H9 (cell line): Measurements from ENCODE around the gene ATP8A2. TPM values are rescaled to one million over a fixed set of nuclear protein-coding genes. Genes with fewer than 3 reads are reported as not detected.

ENCODE experiments used
- DNase-seq: peaks from one replicate; pipeline ENCODE4 v3.0.0-alpha.2; 2017
- H2AFZ ChIP-seq: one replicate; pipeline ENCODE4 v1.6.1; 2013; ENCODE audit warnings: mild to moderate bottlenecking, low read length, control low read depth, moderate library complexity
- H2AK5ac ChIP-seq: 2 replicates; pipeline ENCODE4 v1.6.1; 2013; ENCODE audit warnings: low read length, control low read depth, mixed read lengths; ENCODE audit not compliant: insufficient read length
- H2BK120ac ChIP-seq: one replicate; pipeline ENCODE4 v1.6.1; 2013; ENCODE audit warnings: low read depth, mild to moderate bottlenecking, low read length, control low read depth, inconsistent platforms; ENCODE audit not compliant: poor library complexity, severe bottlenecking
- H2BK12ac ChIP-seq: 2 replicates; pipeline ENCODE4 v1.6.1; 2013; ENCODE audit warnings: low read length, control low read depth, mixed read lengths, low read depth; ENCODE audit not compliant: insufficient read length
- H2BK15ac ChIP-seq: 2 replicates; pipeline ENCODE4 v1.6.1; 2013; ENCODE audit warnings: low read depth, low read length, control low read depth
- H2BK20ac ChIP-seq: one replicate; pipeline ENCODE4 v1.6.1; 2013; ENCODE audit warnings: low read depth, mild to moderate bottlenecking, low read length, control low read depth, inconsistent platforms; ENCODE audit not compliant: poor library complexity, severe bottlenecking
- H2BK5ac ChIP-seq: 2 replicates; pipeline ENCODE4 v1.6.1; 2013; ENCODE audit warnings: low read length, control low read depth, mixed read lengths; ENCODE audit not compliant: insufficient read length
- H3K14ac ChIP-seq: 2 replicates; pipeline ENCODE4 v1.6.1; 2013; ENCODE audit warnings: low read length, control low read depth; ENCODE audit not compliant: insufficient read depth
- H3K18ac ChIP-seq: 2 replicates; pipeline ENCODE4 v1.6.1; 2013; ENCODE audit warnings: low read depth, mild to moderate bottlenecking, mixed read lengths, low read length, control low read depth; ENCODE audit not compliant: insufficient read length
- H3K23ac ChIP-seq: 2 replicates; pipeline ENCODE4 v1.6.1; 2013; ENCODE audit warnings: low read length, control low read depth, mixed read lengths, low read depth; ENCODE audit not compliant: insufficient read length
- H3K23me2 ChIP-seq: 2 replicates; pipeline ENCODE4 v1.6.1; 2013; ENCODE audit warnings: low read depth, mild to moderate bottlenecking, mixed read lengths, low read length, control low read depth; ENCODE audit not compliant: insufficient read length, poor library complexity, severe bottlenecking
- H3K27ac ChIP-seq: 2 replicates; pipeline ENCODE4 v1.5.1; 2013; ENCODE audit warnings: low read length, control low read depth, mixed read lengths, low read depth; ENCODE audit not compliant: insufficient read length
- H3K27me3 ChIP-seq: 2 replicates; pipeline ENCODE4 v1.6.1; 2013; ENCODE audit warnings: low read length, control low read depth, inconsistent platforms; ENCODE audit not compliant: insufficient read depth
- H3K4ac ChIP-seq: 2 replicates; pipeline ENCODE4 v1.6.1; 2013; ENCODE audit warnings: low read depth, mild to moderate bottlenecking, control low read depth, inconsistent platforms, low read length, moderate library complexity
- H3K4me1 ChIP-seq: 2 replicates; pipeline ENCODE4 v1.6.1; 2013; ENCODE audit warnings: low read length, control low read depth, inconsistent platforms; ENCODE audit not compliant: insufficient read depth
- H3K4me2 ChIP-seq: 2 replicates; pipeline ENCODE4 v1.6.1; 2013; ENCODE audit warnings: low read length, control low read depth, mixed read lengths; ENCODE audit not compliant: insufficient read length, insufficient read depth
- H3K56ac ChIP-seq: 2 replicates; pipeline ENCODE4 v1.6.1; 2013; ENCODE audit warnings: low read depth, mild to moderate bottlenecking, mixed read lengths, low read length, control low read depth; ENCODE audit not compliant: insufficient read length
- H3K79me1 ChIP-seq: 2 replicates; pipeline ENCODE4 v1.6.1; 2013; ENCODE audit warnings: low read depth, mild to moderate bottlenecking, moderate library complexity, low read length, control low read depth, inconsistent platforms; ENCODE audit not compliant: insufficient read depth, poor library complexity, severe bottlenecking
- H3K79me2 ChIP-seq: 2 replicates; pipeline ENCODE4 v1.6.1; 2013; ENCODE audit warnings: low read length, control low read depth, inconsistent platforms; ENCODE audit not compliant: insufficient read depth
- H3K9ac ChIP-seq: 2 replicates; pipeline ENCODE4 v1.6.1; 2013; ENCODE audit warnings: low read length, control low read depth, mixed read lengths; ENCODE audit not compliant: insufficient read length; ENCODE audit errors: extremely low read depth
- H3K9me3 ChIP-seq: one replicate; pipeline ENCODE4 v1.6.1; 2013; ENCODE audit warnings: low read depth, low read length, inconsistent platforms; ENCODE audit not compliant: control insufficient read depth
- H3T11ph ChIP-seq: one replicate; pipeline ENCODE4 v1.6.1; 2013; ENCODE audit warnings: mild to moderate bottlenecking, low read length, control low read depth, inconsistent platforms
- H4K20me1 ChIP-seq: one replicate; pipeline ENCODE4 v1.6.1; 2013; ENCODE audit not compliant: control insufficient read depth, insufficient read length, insufficient read depth
- H4K5ac ChIP-seq: 2 replicates; pipeline ENCODE4 v1.6.1; 2013; ENCODE audit warnings: low read depth, mild to moderate bottlenecking, mixed read lengths, low read length, control low read depth; ENCODE audit not compliant: insufficient read length
- H4K8ac ChIP-seq: replicated peaks from 2 replicates; pipeline ENCODE4 v1.6.1; 2013; ENCODE audit warnings: low read length, control low read depth, mixed read lengths, low read depth; ENCODE audit not compliant: insufficient read length
- H4K91ac ChIP-seq: 2 replicates; pipeline ENCODE4 v1.6.1; 2013; ENCODE audit warnings: low read depth, mild to moderate bottlenecking, moderate library complexity, mixed read lengths, low read length, control low read depth; ENCODE audit not compliant: insufficient read length
- H3K27ac Mint-ChIP-seq, 3 experiments: 2 replicates in 2 of 3; 3 replicates in 1 of 3; pipeline ENCODE4 v1.8.0; 2020 to 2021; ENCODE audit warnings: mixed read lengths in 3 of 3, mild to moderate bottlenecking in 1 of 3, moderate library complexity in 1 of 3
- H3K27me3 Mint-ChIP-seq: 2 replicates; pipeline ENCODE4 v1.8.0; 2021; ENCODE audit warnings: low read depth, mild to moderate bottlenecking, moderate library complexity, mixed read lengths
- H3K36me3 Mint-ChIP-seq, 3 experiments: 2 replicates in 2 of 3; 3 replicates in 1 of 3; pipeline ENCODE4 v1.8.0; 2020 to 2021; ENCODE audit warnings: low read depth in 3 of 3, mixed read lengths in 3 of 3; ENCODE audit not compliant: insufficient read depth in 1 of 3
- H3K4me1 Mint-ChIP-seq, 2 experiments: 2 replicates each; pipeline ENCODE4 v1.8.0; 2020; ENCODE audit warnings: mixed read lengths in 2 of 2
- H3K4me3 Mint-ChIP-seq, 2 experiments: 2 replicates in 1 of 2; 3 replicates in 1 of 2; pipeline ENCODE4 v1.8.0; 2020 to 2021; ENCODE audit warnings: mild to moderate bottlenecking in 2 of 2, mixed read lengths in 2 of 2, moderate library complexity in 1 of 2
- H3K9me3 Mint-ChIP-seq, 2 experiments: 2 replicates in 1 of 2; 3 replicates in 1 of 2; pipeline ENCODE4 v1.8.0; 2020; ENCODE audit warnings: mild to moderate bottlenecking in 2 of 2, mixed read lengths in 2 of 2, moderate library complexity in 1 of 2
- CTCF ChIP-seq: fragments of 200-600 bp; sonication (generic); conservative IDR thresholded peaks from 3 replicates; pipeline ENCODE4 v1.8.0; 2021; ENCODE audit warnings: antibody characterized with exemption, mild to moderate bottlenecking
- WGBS: extraction: QIAGEN DNeasy Blood & Tissue Kit; methylation state at CpG from one replicate; pipeline ENCODE4 v1.1.7; 2013; ENCODE audit warnings: missing lambda C conversion rate, low lambda C conversion rate, mixed read lengths; ENCODE audit not compliant: insufficient read length; ENCODE audit errors: extremely low coverage; 5-methylcytosine and 5-hydroxymethylcytosine counted together
- total RNA-seq: library from RNA; stranded (reverse); gene quantifications from 2 replicates; pipeline ENCODE4 v1.2.1, GENCODE V29; 2021

ATP8A2 gene
- total RNA-seq, 1 experiment from 2014 or later, result 18.2 TPM

- H2BK5ac ChIP-seq, result no peak overlapping the region
- H4K91ac ChIP-seq, result no peak overlapping the region
- H4K8ac ChIP-seq, result no peak overlapping the region
- DNase-seq, result no peak
- H3K4me1 Mint-ChIP-seq, result peaks cover 6 to 10% of the 10 kb centered on the region in 2 experiments; a peak in 3 of 4 replicates
- H3K56ac ChIP-seq, result no peak overlapping the region
- H3K9me3 ChIP-seq, result no peaks in the 10 kb centered on the region
- no peak overlapping the region for H3K4me2 ChIP-seq
- no CpG with 5 or more reads among the region's 6 CpGs for WGBS
- no peaks in the 10 kb centered on the region for H3K79me2 ChIP-seq
- H4K5ac ChIP-seq, result no peak overlapping the region
- H3K27me3 ChIP-seq, result no peaks in the 10 kb centered on the region
- H3K36me3 Mint-ChIP-seq, result no peaks in the 10 kb centered on the region
- H3K79me1 ChIP-seq, result no peaks in the 10 kb centered on the region
- no peaks in the 10 kb centered on the region for H3K4me1 ChIP-seq
- no peak for TF ChIP-seq CTCF
- no peak overlapping the region for H3K9ac ChIP-seq
- no peak overlapping the region for H3K4ac ChIP-seq
- H3K9me3 Mint-ChIP-seq, result no peaks in the 10 kb centered on the region
- no peak overlapping the region for H3K27ac ChIP-seq
- H3K4me3 Mint-ChIP-seq, result no peak overlapping the region
- no peak overlapping the region for H3K27ac Mint-ChIP-seq
- no peak overlapping the region for H2BK12ac ChIP-seq
- no peak overlapping the region for H3T11ph ChIP-seq
- H2AK5ac ChIP-seq, result no peak overlapping the region
- H3K18ac ChIP-seq, result no peak overlapping the region
- H2BK120ac ChIP-seq, result no peak overlapping the region
- H2AFZ ChIP-seq, result peak overlapping the region; percentile 42
- no peak overlapping the region for H3K23ac ChIP-seq
- H2BK15ac ChIP-seq, result no peak overlapping the region
- H4K20me1 ChIP-seq, result no peaks in the 10 kb centered on the region
- no peak overlapping the region for H2BK20ac ChIP-seq
- H3K27me3 Mint-ChIP-seq, result peaks cover 5% of the 10 kb centered on the region; the same call in 1 of the 2 replicates
- H3K23me2 ChIP-seq, result no peaks in the 10 kb centered on the region
- H3K14ac ChIP-seq, result no peak overlapping the region; the same call in 1 of the 2 replicates
Observed at GRCh38 chr13:26058704-26059103, 686.9 kb downstream of the ATP8A2 start.
